Activated CD8-positive, alpha-beta T cell treated with anti-CD3 and anti-CD28 coated beads for 36 hours (primary cell): ENCODE measurements around the gene PLXNB1. TPM values are rescaled to one million over a fixed set of nuclear protein-coding genes. Genes with fewer than 3 reads are reported as not detected.

Experiments used
- ATAC-seq: fragments of 200-7000 bp; cut with Tn5 transposase; one replicate; pipeline ENCODE4 v1.10.0; 2021; ENCODE audit warnings: mild to moderate bottlenecking, moderate library complexity
- CTCF ChIA-PET: fragments of 350-600 bp; sonication (Branson Sonifier 250); formaldehyde crosslinking; loops from one replicate; lab custom pipeline; 2021; ENCODE audit warnings: antibody characterized with exemption; lab: Charles Lee
- POLR2A ChIA-PET: fragments of 350-600 bp; sonication (Branson Sonifier 250); formaldehyde crosslinking; loops from one replicate; lab custom pipeline; 2021; ENCODE audit warnings: antibody characterized with exemption; lab: Charles Lee
- DNase-seq: peaks from one replicate; pipeline ENCODE4 v3.0.0-alpha.2; 2020
- H3K27ac Mint-ChIP-seq: one replicate; pipeline ENCODE4 v1.8.0; 2021; ENCODE audit warnings: mild to moderate bottlenecking, mixed read lengths
- H3K27me3 Mint-ChIP-seq: one replicate; pipeline ENCODE4 v1.8.0; 2021; ENCODE audit warnings: mixed read lengths
- H3K36me3 Mint-ChIP-seq: one replicate; pipeline ENCODE4 v1.8.0; 2021; ENCODE audit warnings: low read depth, mixed read lengths
- H3K4me1 Mint-ChIP-seq: one replicate; pipeline ENCODE4 v1.8.0; 2021; ENCODE audit warnings: low read depth, mixed read lengths
- H3K4me3 Mint-ChIP-seq: one replicate; pipeline ENCODE4 v1.8.0; 2021; ENCODE audit warnings: mild to moderate bottlenecking, moderate library complexity, mixed read lengths
- H3K9me3 Mint-ChIP-seq: one replicate; pipeline ENCODE4 v1.8.0; 2021; ENCODE audit warnings: mixed read lengths
- CTCF ChIP-seq: fragments of 200-600 bp; IDR thresholded peaks from one replicate; pipeline ENCODE4 v1.8.0; 2022; ENCODE audit warnings: antibody characterized with exemption, mild to moderate bottlenecking
- intact Hi-C: fragments of 100-400 bp; cut with micrococcal nuclease; formaldehyde crosslinking; loops from one replicate; pipeline ENCODE4 v1.10.0; 2022
- total RNA-seq, 2 experiments: library from RNA; stranded (reverse); gene quantifications; one replicate each; pipeline ENCODE4 v1.2.3, GENCODE V29; 2021

Gene PLXNB1
- total RNA-seq, 2 experiments from 2014 or later = 3.7 TPM

- ChIA-PET POLR2A (interaction anchor here (1.1 to 4.2 kb wide), 5 partner anchors 8 to 89 kb away, joined by 3 to 32 read pairs (median 8); partner anchors contain the start of genes ATRIP, PFKFB4 and TMA7), CTCF (interaction anchor here (1.3 to 4.3 kb wide), 4 partner anchors 32 to 167 kb away, joined by 4 to 18 read pairs (median 6); partner anchors contain the start of gene SLC26A6)
- ATAC-seq (no peak), DNase-seq (no peak)
- Mint-ChIP-seq H3K4me1 (peaks cover 47% of the 10 kb centered on the region), H3K36me3 (peaks cover 46% of the 10 kb centered on the region), H3K27ac (peak overlapping the region; percentile 96), H3K9me3 (no peaks in the 10 kb centered on the region), H3K27me3 (no peaks in the 10 kb centered on the region), H3K4me3 (peak overlapping the region; percentile 87)
- no peak for TF ChIP-seq CTCF
- intact Hi-C loops = no loop called here
These were observed 38.4 kb upstream of the PLXNB1 start for GRCh38 chr3:48468329-48468731.

GRCh38 chr3:48467473-48468267 lies 37.8 kb upstream of the PLXNB1 start:
- Mint-ChIP-seq H3K36me3 (peaks cover 46% of the 10 kb centered on the region), H3K27ac (peak overlapping the region; percentile 96), H3K27me3 (no peaks in the 10 kb centered on the region), H3K9me3 (no peaks in the 10 kb centered on the region), H3K4me1 (peaks cover 44% of the 10 kb centered on the region), H3K4me3 (peak overlapping the region; percentile 87)
- DNase-seq (no peak), ATAC-seq (no peak)
- CTCF ChIA-PET = interaction anchor here (1.0 to 4.3 kb wide), 5 partner anchors 22 to 168 kb away, joined by 3 to 18 read pairs (median 5); partner anchors contain the start of gene SLC26A6
- intact Hi-C loops = no loop called here
- POLR2A ChIA-PET = interaction anchor here (0.8 to 4.2 kb wide), 7 partner anchors 8 to 227 kb away, joined by 3 to 32 read pairs (median 7); partner anchors contain the start of genes ATRIP, TMA7 and ZNF589
- TF ChIP-seq CTCF = no peak

GRCh38 chr3:48467110-48467454 lies 37.2 kb upstream of the PLXNB1 start:
- H3K4me3 Mint-ChIP-seq = peak overlapping the region; percentile 87
- no peaks in the 10 kb centered on the region for H3K27me3 Mint-ChIP-seq
- DNase-seq = no peak
- peaks cover 46% of the 10 kb centered on the region for H3K36me3 Mint-ChIP-seq
- H3K4me1 Mint-ChIP-seq = peaks cover 44% of the 10 kb centered on the region
- intact Hi-C loops = no loop called here
- CTCF ChIA-PET = interaction anchor here (0.7 to 4.3 kb wide), 6 partner anchors 21 to 219 kb away, joined by 3 to 18 read pairs (median 4); partner anchors contain the start of gene NCKIPSD
- no peaks in the 10 kb centered on the region for H3K9me3 Mint-ChIP-seq
- TF ChIP-seq CTCF = no peak
- POLR2A ChIA-PET = interaction anchor here (0.6 to 4.2 kb wide), 15 partner anchors 9 to 227 kb away, joined by 3 to 32 read pairs (median 4); partner anchors contain the start of genes ATRIP, NME6, TMA7 and ZNF589
- ATAC-seq = peak; percentile 5
- peak overlapping the region; percentile 96 for H3K27ac Mint-ChIP-seq

- intact Hi-C loops = no loop called here
- no peaks in the 10 kb centered on the region for H3K9me3 Mint-ChIP-seq
- peak overlapping the region; percentile 96 for H3K27ac Mint-ChIP-seq
- H3K27me3 Mint-ChIP-seq = no peaks in the 10 kb centered on the region
- H3K4me3 Mint-ChIP-seq = peak overlapping the region; percentile 87
- DNase-seq = peak; percentile 56
- peak; percentile 22 for ATAC-seq
- peaks cover 46% of the 10 kb centered on the region for H3K36me3 Mint-ChIP-seq
- no peak for TF ChIP-seq CTCF
- H3K4me1 Mint-ChIP-seq = peaks cover 44% of the 10 kb centered on the region
- CTCF ChIA-PET = interaction anchor here (0.7 to 4.3 kb wide), 7 partner anchors 21 to 219 kb away, joined by 3 to 18 read pairs (median 6); partner anchors contain the start of gene NCKIPSD
- POLR2A ChIA-PET = interaction anchor here (0.6 to 4.2 kb wide), 17 partner anchors 9 to 226 kb away, joined by 3 to 32 read pairs (median 4); partner anchors contain the start of genes ATRIP, NME6, TMA7 and ZNF589
These were observed 36.7 kb upstream of the PLXNB1 start for GRCh38 chr3:48466386-48467109.
